Skeletal muscle cell (primary cell): ENCODE measurements around the gene ARL6IP5.

Experiments
- DNase-seq: peaks from one replicate; pipeline ENCODE4 v3.0.0-alpha.2; 2010; ENCODE audit warnings: low read depth
- H3K4me3 ChIP-seq: 2 replicates; pipeline ENCODE4 v1.5.1; 2011; ENCODE audit warnings: low read depth, mild to moderate bottlenecking, control low read depth, low read length, moderate library complexity

Gene ARL6IP5

DNA sequence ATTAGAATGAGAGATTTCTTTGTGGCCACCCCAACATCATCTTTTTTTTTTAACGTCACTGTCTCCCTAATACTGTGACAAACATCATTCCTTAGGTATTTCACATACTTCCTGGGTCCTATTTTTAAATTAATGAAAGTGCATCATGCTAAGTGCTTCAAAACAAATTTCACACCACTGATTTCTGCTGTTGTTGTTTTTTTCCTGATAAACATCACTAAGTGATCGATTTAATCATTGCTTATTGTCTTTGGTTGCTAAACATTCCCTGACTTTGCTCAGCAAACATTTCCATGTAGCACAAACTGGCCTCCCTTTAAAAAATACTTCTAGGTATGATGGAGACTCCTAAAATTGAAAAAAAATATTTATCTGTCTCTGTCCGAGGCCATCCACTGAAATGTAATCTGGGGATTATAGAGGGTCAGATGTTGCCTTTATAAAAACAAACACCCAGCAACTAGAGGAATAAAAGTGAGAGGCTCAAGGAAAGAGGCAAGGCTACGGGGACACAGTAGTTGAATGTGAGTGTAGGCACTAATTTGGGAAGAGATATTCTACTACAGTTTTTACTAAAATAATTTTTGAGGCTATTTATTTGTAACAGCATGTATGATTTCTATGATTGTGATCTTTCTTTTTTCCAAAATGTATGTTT, 58.2 kb downstream of the ARL6IP5 start:
- DNase-seq = no peak
- H3K4me3 ChIP-seq = no peak overlapping the region

DNA sequence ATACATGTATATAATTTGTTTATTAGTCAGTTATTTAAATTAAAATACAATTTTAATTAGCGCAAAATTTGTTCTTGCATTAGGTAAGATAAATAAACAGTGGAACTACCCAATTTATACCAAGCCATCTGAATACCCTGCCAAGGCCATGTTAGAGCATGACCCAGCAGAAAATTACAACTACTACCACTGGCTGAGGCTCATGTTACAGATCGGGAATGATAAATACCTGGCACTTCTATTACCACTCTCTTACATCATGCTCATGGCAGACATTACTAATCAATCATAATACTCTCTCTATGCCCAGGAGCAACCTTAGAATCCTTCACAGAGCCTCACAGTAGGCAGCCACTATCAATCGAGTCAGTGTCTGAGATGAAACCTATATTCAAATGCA, 58.9 kb downstream of the ARL6IP5 start:
- H3K4me3 ChIP-seq = no peak overlapping the region
- DNase-seq = peak; percentile 25

DNA sequence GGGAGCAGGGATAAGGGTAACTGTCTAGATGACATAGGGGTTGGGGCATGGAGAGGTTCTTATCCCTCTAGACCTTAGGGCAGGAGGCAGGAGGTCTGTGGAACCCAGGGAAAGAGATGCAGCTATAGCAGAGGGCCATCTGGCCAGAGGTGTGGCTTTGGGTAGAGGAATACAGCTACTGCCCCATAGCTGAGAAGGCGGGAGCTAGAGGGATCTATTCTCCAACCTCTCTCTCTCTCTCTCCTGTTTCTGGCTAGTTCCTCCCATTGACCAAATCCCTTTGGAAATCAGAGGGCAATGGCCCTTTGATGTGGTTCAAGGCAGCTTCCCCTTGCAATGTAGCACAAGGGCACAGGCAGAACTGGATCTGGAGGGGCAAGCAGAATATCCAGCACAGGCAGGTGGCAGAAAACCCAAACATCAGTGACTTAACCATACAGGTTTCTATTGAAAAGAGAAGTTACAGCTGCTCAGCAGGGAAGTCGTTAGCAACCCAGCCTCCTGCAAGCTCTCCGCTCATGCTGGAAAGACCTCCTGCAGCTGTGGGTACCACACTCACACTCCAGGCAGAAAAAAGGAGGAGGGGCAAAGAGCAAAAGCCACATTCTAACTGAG, 60.0 kb downstream of the ARL6IP5 start:
- DNase-seq = no peak
- H3K4me3 ChIP-seq = no peak overlapping the region

DNA sequence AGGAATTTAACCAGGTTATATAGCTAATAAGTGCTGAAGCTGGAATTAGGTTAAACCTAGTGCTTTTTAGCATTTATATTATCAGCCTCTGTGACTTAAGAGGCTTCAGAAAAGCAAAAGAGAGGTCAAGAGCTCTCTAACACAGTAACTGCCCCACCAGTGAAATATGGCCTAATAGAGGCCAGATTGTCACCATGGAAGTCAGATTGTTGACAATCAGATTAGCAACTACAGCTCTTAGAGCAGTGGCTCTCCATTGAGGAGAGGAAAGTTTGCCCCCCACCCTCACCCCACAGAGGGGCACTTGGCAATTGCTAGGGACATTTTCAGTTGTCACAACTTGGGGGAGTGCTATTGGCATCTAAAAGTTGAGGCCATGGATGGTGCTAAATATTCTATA, 61.0 kb downstream of the ARL6IP5 start:
- H3K4me3 ChIP-seq = no peak overlapping the region
- no peak for DNase-seq

DNA sequence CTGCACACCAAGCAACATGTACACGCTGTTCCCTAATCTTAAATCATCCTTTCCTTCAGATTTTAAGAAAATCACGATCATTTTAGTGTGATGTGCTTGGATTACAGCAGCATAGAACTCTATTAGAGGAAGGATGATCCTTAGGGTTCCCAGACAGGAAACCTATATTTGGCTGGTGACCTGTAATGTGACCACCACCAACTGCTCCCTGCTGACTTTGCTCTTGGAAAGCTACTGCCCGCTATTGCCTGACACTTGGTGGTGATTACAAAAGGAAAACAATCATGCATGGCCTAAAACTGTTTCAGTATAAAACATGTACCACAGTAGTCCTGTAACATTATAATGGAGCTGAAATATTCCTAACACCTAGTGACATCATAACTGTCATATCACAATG, 64.8 kb downstream of the ARL6IP5 start:
- no peak for DNase-seq
- no peak overlapping the region for H3K4me3 ChIP-seq
